WERI-Rb-1 (cell line): ENCODE results near the gene PPP1R37.

Source experiments
- DNase-seq: peaks from one replicate; pipeline ENCODE4 v3.0.0-alpha.2; 2020
- H3K27ac ChIP-seq: fragments of 250-450 bp; sonication (Bioruptor Pico); 2 replicates; pipeline ENCODE4 v1.5.1; 2020; ENCODE audit warnings: mild to moderate bottlenecking, moderate library complexity
- H3K27me3 ChIP-seq: fragments of 250-450 bp; sonication (Bioruptor Pico); 2 replicates; pipeline ENCODE4 v1.5.1; 2021; ENCODE audit warnings: mild to moderate bottlenecking, low read depth, moderate library complexity; ENCODE audit not compliant: insufficient read depth, severe bottlenecking
- H3K36me3 ChIP-seq: fragments of 250-450 bp; sonication (Bioruptor Pico); 2 replicates; pipeline ENCODE4 v1.5.1; 2020; ENCODE audit warnings: mild to moderate bottlenecking, moderate library complexity
- H3K4me3 ChIP-seq: 2 replicates; pipeline ENCODE4 v1.5.1; 2011; ENCODE audit warnings: low read depth, mild to moderate bottlenecking, control low read depth, low read length
- H3K9me3 ChIP-seq: fragments of 250-450 bp; sonication (Bioruptor Pico); 2 replicates; pipeline ENCODE4 v1.5.1; 2021; ENCODE audit warnings: mild to moderate bottlenecking, moderate library complexity; ENCODE audit not compliant: severe bottlenecking
- CTCF ChIP-seq: IDR thresholded peaks from 2 replicates; pipeline ENCODE4 v1.5.1; 2011; ENCODE audit warnings: low read depth, mild to moderate bottlenecking, control low read depth, inconsistent platforms, low read length

The PPP1R37 gene

DNA sequence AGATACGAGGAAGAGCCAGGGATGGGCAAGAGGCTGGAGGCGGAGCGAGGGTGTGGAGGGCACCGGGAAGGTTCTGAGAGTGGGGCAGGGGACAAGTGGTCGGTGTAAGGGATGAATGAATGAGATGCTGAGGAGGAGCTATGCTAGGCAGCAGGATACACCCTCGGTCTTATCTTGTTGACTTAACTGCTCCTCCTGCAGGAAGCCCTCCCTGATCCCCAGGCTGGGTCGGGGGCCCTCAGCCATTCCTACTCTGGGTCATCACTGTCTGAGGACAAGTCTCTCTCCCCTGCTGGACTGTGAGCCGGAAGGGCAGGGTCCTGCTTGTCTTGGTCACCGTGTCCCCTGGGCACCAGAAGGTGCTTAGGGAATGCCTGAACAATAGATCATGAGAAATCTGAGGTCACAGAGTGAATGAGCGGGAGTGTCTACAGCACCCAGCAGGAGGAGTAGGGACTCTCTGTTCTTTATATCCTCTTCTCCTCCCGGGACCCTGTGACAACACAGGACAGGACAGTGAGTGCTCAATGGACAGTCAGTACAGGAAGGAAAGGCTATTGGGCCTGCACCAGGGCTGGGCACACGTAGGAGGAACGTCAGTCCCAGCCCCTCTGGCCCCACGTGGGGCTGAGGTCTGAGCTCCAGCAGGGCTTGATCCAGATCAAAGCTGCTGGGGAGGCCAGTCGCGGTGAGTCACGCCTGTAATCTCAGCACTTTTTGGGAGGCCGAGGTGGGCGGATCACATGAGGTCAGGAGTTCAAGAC lies 61.3 kb downstream of the PPP1R37 start:
- Histone ChIP-seq H3K4me3 (no peak overlapping the region), H3K27ac (peak overlapping the region; percentile 72), H3K9me3 (no peaks in the 10 kb centered on the region), H3K27me3 (no peaks in the 10 kb centered on the region), H3K36me3 (peaks cover 17% of the 10 kb centered on the region)
- peak; percentile 82 for DNase-seq
- no peak for TF ChIP-seq CTCF

DNA sequence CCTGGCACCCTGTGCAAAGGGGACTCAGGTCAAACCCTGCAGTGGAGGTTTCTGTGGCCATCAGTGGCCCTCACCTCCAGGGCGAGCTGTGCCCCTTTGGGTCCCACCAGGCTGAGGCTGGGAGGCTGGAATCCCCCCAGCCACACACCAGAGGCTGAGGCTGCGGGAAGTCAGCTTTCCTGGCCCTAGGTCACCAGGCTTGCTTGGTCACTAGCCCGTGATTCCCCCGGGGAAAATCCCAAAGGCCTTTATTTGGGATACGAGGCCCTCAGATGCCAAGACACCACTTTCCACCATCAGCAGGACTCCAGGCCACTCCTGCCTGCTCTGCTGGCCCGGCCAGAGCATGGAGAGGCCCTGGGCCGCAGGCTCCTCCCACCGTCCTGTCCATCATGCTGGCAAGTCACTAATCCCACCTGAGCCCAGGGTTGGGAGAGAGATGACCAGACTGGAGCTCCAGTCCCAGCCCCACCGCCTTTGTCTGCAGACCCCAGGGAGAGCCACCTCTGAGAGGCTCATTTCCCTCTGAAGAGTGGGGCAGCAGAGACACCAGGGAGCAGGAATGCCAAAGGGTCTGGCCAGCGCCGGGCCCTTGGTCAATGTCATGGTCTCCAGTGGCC lies 63.1 kb downstream of the PPP1R37 start:
- H3K27me3 ChIP-seq, result no peaks in the 10 kb centered on the region
- H3K36me3 ChIP-seq, result peaks cover 11% of the 10 kb centered on the region
- H3K4me3 ChIP-seq, result no peak overlapping the region
- peak; percentile 93 for DNase-seq
- TF ChIP-seq CTCF, result no peak
- H3K27ac ChIP-seq, result peak overlapping the region; percentile 72
- no peaks in the 10 kb centered on the region for H3K9me3 ChIP-seq

DNA sequence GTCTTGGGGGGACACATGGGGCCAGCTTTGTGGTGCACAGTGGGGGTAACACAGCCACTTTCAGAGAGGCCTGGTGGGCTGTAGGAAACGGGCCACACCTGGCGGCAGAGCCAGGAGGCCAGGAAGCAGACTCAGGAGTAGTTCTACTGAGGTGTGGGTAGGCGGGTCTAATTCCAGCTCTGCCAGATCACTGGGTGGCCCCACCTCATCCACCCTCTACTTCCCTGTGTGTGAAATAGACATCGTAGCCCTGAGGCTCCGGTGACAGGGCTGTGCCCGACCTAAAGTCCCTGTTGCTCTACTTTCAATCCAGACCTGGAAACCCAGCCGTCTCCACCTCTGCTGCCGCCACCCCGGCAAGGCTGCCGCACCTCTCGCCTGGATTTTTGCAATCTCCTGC lies 63.8 kb downstream of the PPP1R37 start:
- TF ChIP-seq CTCF, result no peak
- H3K36me3 ChIP-seq, result peaks cover 8% of the 10 kb centered on the region
- peak overlapping the region; percentile 72 for H3K27ac ChIP-seq
- no peak overlapping the region for H3K4me3 ChIP-seq
- no peaks in the 10 kb centered on the region for H3K9me3 ChIP-seq
- H3K27me3 ChIP-seq, result no peaks in the 10 kb centered on the region
- peak; percentile 27 for DNase-seq

DNA sequence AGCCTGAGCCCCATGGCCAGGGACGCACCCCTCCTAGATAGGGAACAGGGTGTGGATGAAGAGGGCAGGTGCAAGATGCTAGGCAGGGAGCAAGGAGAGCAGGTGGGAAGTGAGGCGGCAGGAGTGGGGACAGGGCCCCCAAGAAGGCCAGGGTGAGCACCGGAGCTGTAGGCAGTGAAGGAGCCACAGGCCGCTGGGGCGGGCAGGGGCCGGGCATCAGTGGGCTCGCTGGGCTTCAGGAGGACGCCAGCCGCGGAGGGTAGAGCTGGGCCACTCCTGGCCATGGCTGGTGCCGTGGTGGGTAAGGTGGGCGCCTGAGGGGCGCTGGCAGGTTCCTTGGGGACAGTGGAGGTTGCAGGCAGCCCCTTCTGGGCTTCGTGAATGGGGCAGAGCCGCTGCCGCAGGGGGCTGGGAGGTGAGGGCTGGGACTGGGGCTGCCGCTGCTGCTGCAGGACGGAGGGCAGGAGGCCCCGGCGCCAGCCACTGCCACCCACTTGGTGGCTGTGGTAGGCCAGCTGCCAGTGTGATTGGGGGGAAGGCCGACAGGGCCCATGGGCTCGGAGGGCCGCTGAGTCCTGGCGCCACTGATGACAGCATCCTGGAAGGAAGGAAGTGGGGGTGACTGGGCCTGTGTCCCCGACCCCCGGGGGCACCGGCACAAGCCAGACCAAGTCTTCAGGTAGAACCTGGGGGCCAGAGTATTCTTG lies 65.7 kb downstream of the PPP1R37 start:
- Histone ChIP-seq H3K27me3 (no peaks in the 10 kb centered on the region), H3K27ac (peak overlapping the region; percentile 49), H3K36me3 (no peaks in the 10 kb centered on the region), H3K4me3 (no peak overlapping the region), H3K9me3 (no peaks in the 10 kb centered on the region)
- DNase-seq, result no peak
- no peak for TF ChIP-seq CTCF

- Histone ChIP-seq H3K36me3 (no peaks in the 10 kb centered on the region), H3K9me3 (no peaks in the 10 kb centered on the region), H3K27me3 (no peaks in the 10 kb centered on the region), H3K4me3 (no peak overlapping the region), H3K27ac (peak overlapping the region; percentile 26; the same call in 1 of the 2 replicates)
- DNase-seq, result peak; percentile 6
- no peak for TF ChIP-seq CTCF
Observed at GRCh38 chr19:45159210-45159970, 66.4 kb downstream of the PPP1R37 start.
